ENCODE data around the gene FBXO3.

- TF ChIP-seq CTCF (IDR thresholded peaks at IDR 0.05; ENCODE audit: insufficient read depth, low read length, poor library complexity, severe bottlenecking): no peak
- no peak for TF ChIP-seq EZH2phosphoT487 (conservative IDR thresholded peaks at IDR 0.05; ENCODE audit: low read length)
Observed at GRCh38 chr11:33770236-33770635, 4.1 kb downstream of the FBXO3 start.
